IMR-90 (cell line): Measurements from ENCODE around the gene HYAL2.

Experiments used
- CHD1 ChIP-seq: IDR thresholded peaks from 2 replicates; pipeline ENCODE4 v1.6.1; 2012; ENCODE audit warnings: low read depth, low read length, improper control_type of control experiment
- CTCF ChIP-seq: conservative IDR thresholded peaks from 2 replicates; pipeline ENCODE4 v1.5.1; 2012; ENCODE audit warnings: mild to moderate bottlenecking, low read depth, low read length, improper control_type of control experiment
- FOS ChIP-seq: fragments of 150-350 bp; IDR thresholded peaks from 2 replicates; pipeline ENCODE4 v1.6.1; 2016; ENCODE audit warnings: low read depth, low read length
- MAZ ChIP-seq: IDR thresholded peaks from 2 replicates; pipeline ENCODE4 v1.6.1; 2012; ENCODE audit warnings: low read depth, mild to moderate bottlenecking, low read length, improper control_type of control experiment, moderate library complexity, borderline replicate concordance
- POLR2A ChIP-seq: IDR thresholded peaks from 2 replicates; pipeline ENCODE4 v1.6.1; 2012; ENCODE audit warnings: mild to moderate bottlenecking, low read depth, low read length
- USF2 ChIP-seq: fragments of 150-350 bp; IDR thresholded peaks from 2 replicates; pipeline ENCODE4 v1.6.1; 2017; ENCODE audit warnings: mild to moderate bottlenecking, antibody characterized with exemption, low read length, low read depth

GRCh38 chr3:50273689-50274065 lies 48.9 kb downstream of the HYAL2 start:
- TF ChIP-seq CTCF: no peak
- TF ChIP-seq POLR2A: no peak
- no peak for TF ChIP-seq USF2
- no peak for TF ChIP-seq MAZ
- TF ChIP-seq CHD1: no peak
- no peak for TF ChIP-seq FOS
